Germinal center (tissue), 1 donor: Measurements from ENCODE around the gene SMTNL2.
A peak's percentile ranks its signal among the peaks of the same experiment; 100 is the strongest.

Source experiments
- DNase-seq: peaks from one replicate; pipeline ENCODE4 v3.0.0; 2012; ENCODE audit warnings: mixed read lengths, low spot score

SMTNL2 gene

DNA sequence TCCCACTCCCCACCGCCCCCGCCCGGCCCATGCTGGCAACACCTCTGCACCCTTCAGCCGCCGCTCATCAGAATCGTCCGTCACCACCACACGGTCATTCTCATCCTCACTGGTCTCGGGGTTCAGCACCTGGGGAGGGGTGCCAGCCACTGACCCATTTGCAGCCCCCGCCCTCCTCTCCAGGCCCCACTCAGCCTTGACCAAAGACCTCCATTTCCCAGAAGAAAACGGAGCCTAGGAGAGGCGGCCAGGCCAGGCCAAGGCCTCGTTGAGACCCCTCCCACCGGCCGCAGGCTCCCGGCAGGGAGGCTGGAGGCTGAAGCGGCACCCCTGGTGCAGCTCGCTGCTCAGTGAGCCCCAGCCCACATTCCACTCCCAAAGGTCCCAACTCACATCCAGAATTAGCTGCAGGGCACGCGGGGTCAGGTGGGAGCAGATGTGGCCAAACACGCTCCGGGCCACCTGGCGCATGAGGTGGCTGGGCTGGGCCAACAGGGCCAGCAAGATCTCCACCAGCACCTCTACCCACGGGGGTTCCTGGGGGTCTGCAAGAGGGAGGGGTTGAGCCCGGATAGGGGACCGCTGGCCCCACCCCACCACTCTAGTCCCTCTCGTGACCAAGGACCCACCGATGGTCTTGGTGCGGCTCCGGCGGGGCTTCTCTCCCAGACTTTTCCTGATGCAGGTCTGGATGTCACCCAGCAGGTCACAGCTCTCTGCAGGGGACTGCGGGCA lies 38.9 kb upstream of the SMTNL2 start:
- no peak for DNase-seq

DNA sequence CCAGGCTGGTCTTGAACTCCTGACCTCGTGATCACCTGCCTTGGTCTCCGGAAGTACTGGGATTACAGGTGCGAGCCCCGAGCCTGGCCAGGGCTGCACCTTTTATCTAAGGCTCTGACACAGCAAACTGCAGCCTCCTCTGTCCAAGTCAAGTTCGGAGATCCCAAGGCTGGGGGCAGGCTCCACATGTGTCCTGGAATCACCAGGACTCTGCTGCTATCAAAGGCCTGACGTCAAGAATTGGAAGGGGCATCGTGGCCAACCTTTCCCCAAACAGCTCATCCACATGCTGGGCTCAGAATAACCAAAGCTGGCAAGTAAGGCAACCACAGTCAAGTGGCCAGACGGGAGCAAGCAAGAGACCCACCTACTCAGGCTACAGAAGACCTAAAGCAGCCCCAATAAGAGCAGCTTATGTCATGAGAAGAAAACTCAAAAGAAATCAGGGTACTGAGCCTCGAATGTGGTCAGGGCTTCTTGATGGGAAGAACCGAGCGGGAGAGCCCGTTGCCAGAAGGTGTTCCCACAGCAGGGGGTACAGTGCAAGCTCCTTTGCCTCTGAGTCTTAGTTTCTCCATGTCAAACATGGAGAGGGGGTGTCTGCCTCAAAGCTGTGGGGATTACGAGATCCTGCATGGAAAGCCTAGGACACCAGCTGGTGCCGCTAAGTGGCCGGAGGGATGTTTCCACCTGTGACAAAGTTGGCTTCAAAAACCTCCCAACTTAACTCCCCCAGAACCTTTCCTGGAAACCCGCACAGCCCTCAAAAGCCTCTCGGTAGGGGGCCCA lies 37.0 kb upstream of the SMTNL2 start:
- DNase-seq = no peak

DNA sequence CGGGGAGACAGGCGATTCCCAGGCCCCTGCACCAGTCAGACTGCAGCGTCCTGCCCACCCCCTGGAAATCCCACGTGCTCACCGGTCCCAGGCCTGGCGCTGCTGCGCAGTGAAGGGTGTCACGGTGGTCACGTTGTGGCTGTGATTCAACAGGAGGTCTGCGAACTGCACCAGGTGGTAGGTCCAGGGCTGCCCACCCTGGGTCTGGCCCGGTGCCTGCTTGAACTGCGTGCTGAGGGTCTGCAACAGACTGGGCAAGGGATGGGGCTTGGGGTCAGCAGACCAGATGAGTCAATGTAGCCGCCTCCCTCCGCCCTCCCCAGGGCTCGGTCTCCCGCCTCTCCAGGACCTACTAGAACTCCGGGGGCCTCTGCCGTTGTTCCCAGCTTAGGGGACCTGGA lies 36.3 kb upstream of the SMTNL2 start:
- no peak for DNase-seq

- no peak for DNase-seq
These were observed 35.4 kb upstream of the SMTNL2 start for GRCh38 chr17:4548721-4549531.

DNA sequence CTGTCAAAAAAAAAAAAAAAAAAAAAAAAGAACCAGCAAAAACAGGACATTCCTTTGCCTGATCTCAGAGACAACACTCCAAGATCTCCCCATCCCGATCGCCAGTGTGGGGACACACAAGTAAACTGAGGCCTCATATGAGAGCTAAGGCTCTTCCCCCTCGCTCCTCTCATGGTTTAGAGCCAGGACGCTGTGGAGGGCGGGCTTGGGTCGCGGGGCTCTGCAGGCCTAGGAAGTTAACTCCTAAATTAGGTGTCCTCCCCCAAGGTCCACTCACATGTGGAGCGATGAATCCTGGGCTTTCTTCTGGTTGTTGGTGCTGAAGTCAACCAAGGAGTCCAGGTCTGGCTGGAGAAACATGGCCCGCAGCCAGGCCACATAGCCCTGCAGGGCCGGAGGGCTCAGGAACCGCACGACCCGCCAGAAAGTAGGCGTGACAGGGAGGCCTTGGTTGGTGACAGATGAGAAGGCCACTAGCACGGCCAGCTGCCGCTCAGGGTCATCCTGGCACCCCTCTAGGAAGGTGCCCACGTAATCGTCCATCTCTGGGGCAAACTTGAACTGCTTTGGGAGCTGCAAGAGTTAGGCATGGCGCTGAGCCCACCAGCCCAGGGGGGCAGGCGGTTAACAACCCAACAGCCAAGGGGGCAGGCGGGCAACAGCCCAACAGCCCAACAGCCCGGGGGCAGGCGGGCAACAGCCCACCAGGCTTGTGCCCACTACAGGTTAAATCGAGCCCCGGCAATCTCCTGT lies 34.4 kb upstream of the SMTNL2 start:
- no peak for DNase-seq

- no peak for DNase-seq
These were observed 33.7 kb upstream of the SMTNL2 start for GRCh38 chr17:4550534-4551039.

GRCh38 chr17:4551141-4551540 lies 33.2 kb upstream of the SMTNL2 start:
- DNase-seq = no peak

- DNase-seq = no peak
These were observed 32.4 kb upstream of the SMTNL2 start for GRCh38 chr17:4551796-4552525.

DNA sequence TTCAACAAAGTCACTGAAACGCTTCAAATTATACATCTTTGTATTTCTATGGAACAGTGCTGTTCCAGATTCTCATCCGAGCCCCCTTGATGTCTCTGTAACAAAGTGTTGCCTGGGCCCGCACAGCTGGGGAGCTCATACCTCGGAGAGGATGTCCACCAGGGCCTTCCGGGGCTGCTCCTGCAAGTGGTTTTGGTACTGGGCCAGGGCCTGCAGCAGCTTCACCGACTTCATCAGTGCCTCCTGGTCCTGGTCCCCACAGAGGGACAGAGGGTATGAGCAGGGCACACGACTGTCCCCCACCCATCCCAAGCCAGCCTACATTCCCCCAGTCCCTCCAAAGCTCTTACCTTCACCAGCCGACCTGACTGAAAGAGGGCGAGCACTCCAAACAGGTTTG lies 30.7 kb upstream of the SMTNL2 start:
- DNase-seq = no peak

DNA sequence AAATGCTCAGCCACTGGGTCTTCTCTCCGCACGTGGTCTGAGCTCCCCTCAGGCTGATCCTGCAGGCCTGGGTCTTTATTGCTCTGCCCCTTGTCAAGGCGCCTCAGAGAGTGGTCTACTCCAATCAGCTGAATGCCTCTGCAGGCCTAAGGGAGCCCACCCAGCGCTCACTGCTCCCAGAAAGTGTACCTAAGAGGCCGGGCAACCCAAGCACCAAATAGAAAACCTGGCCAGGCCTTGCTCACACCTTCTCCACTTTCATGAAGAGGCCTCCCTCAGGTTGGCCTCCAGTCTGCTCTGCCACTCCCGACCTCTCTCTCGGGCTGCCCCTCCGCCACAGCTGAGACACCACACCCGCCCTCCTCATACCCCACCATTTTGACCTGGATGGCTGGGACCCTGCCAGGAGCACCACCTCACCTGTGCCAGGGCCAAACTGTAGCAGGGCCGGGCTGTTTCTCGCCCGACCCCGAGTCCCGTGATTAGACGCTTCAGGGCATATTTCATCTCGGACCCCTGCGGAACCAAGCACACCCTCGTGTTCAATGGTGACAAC lies 29.8 kb upstream of the SMTNL2 start:
- DNase-seq = no peak

DNA sequence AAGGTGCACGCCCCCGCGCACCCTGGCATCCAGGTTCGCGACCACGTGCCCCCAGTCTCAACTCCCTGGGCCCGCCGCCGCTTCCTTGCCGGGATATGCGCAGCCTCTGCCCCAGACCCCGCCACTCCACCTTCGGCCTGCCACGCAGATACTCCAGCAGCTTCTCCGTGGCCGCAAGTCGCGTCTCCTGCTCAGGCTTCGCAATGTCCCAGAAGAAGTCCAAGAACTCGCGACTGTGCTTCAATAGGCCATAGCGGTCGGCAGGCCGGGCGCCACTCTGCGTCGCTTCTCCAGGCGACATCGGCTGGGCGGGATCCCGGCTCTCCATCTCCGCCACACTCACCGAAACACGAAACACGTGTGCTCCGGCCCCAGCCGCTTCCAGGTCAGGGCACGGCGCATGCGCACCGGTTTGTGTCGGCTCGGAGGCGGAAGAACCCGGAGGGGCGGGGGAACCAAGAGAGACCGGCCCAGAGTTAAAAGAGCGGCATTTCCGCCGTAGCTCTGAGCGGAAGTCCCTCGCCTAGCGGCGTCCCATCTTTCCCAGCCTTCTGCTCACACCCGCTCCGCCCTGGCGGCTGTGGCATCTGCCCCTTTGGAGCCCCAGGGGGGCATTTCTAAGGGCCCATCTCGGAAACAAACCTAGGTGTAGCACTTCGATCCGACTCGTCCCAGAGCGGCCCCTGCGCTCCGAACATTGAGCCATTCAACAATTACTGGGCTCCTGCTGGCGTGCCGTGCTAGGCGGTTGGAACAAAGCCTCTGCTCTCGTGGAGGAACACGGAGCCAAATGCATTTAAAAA lies 29.1 kb upstream of the SMTNL2 start, which contains the start of gene MYBBP1A:
MYBBP1A (minus strand) TSS at position 388 of the 803 bp plus-strand sequence; CDS start at position 328, 60 bp downstream.
- DNase-seq = peak; percentile 98

GRCh38 chr17:4555873-4556759 lies 28.2 kb upstream of the SMTNL2 start:
- peak; percentile 30 for DNase-seq

- no peak for DNase-seq
These were observed 27.3 kb upstream of the SMTNL2 start for GRCh38 chr17:4556996-4557395.

GRCh38 chr17:4557626-4558346 lies 26.5 kb upstream of the SMTNL2 start:
- DNase-seq = no peak

- DNase-seq = no peak
These were observed 25.9 kb upstream of the SMTNL2 start for GRCh38 chr17:4558347-4558971.

- no peak for DNase-seq
These were observed 25.1 kb upstream of the SMTNL2 start for GRCh38 chr17:4559139-4559791.

DNA sequence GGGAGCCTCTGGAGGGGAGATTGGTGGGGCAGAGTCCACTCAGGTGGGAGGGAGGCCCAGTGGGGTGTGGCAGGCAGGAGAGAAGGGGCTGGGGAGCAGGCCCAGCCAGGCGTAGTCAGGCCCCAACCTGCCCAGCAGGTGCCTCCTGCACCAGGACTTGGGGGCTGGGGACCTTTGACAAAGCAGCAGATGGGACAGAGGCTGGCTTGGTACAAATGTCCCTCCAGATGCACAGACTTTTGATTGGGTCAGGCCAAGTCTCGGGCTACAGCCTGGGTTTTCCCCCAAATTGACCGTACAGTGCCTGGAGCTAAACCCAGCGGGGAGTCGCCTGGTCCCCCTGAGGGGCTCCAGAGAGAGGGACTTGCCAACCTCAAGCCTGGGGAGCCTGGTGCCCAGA lies 24.4 kb upstream of the SMTNL2 start:
- DNase-seq = no peak
